ENCODE data around the gene ACTRT3. TPM values are rescaled to one million over a fixed set of nuclear protein-coding genes. Genes with fewer than 3 reads are reported as not detected.

ACTRT3 gene
- polyA plus RNA-seq (ENCODE audit: insufficient read length in 4 of 4): 1 to 10 TPM; 3.6 to 4.9 (median 4.5) TPM

DNA sequence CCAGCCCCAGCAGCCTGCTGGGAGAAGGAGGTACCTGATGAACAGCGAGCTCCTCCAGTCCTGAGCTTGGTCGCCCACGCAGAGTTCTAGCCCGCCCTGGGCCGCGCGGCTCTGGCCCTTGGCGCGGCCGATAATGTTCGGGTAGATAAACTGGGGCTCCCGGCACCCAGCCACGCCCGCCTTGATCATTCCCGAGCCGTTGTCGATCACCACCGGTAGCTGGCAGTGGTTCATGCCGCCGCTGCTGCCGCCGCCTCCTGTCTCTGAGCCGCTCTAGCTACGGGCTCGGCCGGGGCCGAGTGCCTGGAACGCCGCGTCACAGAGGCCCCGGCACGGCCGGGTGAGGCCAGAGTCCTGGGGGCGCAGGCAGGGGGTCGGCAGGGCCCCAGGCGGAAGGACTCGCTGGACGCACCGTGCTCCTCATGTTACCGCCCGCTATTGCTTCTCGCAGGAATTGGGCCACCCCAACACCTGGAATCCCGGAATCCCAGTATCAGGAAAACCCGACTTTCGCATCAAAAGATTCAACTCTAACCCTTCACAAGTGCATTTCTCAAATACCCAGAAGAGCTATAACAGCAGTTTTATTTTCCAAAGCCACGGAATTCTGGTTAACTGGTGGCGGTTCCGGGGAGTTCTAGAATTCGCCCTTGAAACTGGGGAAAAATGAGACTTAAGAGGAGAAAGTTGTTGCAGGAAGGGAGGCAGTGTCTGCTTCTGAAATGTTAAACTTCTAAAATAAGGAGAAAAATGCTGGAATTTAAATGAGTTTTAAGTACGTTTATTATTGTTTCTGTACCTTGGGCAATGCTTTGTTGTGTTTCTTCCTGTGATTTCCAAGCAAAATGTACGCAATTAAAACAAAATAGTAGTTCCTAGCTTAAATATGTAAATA lies at the start of gene ACTRT3:
Gene ACTRT3 (minus strand): TSS at position 275 of the 895 bp plus-strand sequence. CDS start 41 bp downstream, at position 234.
- DNase-seq (ENCODE audit: low read depth in 4 of 4, low spot score in 2 of 4): peak; percentile 57 to 75 (median 66)

DNA sequence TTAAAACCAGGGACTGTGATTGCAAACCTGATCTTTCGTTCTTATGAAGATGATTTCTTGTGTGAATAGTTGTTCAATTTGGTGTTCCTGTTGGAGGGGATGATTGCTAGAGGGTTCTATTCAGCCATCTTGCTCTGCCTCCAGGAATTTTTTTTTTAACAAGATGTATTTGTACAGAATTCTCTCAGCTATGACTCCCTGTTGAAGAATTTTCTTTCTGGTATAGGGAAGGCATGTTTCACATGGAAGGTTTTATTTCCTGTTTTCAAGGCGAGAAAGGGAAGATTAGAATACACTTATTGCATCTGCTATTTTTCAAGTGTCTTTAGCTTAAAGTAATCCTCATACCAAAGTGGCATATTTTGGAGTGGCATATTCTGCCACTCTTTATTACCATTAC lies 49.0 kb upstream of the ACTRT3 start:
- DNase-seq (ENCODE audit: low read depth in 4 of 4, low spot score in 2 of 4): no peak

DNA sequence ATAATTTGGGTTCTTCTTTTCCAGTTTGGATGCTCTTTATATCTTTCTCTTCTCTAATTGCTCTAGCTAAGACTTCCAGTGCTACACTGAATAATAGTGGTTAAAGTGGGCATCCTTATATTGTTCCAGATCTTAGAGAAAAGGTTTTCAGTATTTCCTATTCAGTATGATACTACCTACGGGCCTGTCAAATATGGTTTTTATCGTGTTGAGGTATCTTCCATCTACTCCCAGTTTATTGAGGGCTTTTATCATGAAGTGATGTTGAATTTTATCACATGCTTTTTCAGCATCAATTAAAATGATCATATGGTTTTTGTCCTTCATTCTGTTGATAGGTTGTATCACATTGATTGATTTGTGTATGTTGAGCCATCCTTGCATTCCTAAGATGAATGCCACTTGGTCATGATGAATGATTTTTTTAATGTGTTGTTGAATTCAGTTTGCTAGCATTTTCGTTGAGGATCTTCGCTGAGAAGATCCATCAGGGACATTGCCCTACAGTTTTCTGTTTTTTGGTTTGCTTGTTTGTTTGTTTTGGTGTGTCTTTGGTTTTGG lies 46.3 kb upstream of the ACTRT3 start:
- DNase-seq (ENCODE audit: low read depth in 4 of 4, low spot score in 2 of 4): no peak

DNA sequence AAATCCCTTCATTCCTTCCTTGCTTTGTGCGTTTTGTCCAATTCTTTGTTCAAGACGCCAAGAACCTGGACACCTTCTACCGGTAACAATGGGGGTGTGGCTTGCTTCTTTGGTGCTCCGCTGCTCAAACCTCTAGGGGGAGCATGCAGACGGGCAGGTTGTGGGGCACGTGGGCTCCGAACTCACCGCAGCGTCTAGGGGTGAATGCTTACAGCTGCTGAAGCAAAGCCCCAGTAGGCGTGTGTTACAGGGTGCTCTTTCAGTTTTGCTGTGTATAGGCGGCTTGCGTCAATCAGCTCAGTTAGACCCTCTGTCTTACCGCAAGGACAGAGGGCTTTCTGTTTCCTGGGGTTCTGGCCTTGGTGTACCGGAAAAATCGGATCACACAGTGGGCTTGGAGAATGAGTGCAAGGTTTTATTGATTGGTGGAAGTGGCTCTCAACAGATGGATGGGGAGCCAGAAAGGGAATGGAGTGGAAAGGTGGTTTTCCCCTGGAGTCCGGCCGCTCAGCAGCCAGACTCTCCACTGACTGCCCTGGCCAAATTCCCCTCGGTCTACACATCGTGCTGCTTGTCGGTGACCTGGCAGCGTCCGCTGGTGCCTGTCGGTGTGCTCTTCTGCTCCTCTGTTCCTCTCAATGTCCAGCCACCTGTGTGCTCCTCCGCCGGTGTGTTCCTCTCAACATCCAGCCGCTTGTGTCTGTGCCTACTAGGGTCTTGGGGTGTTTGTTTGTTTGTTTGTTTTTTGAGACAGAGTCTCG lies 44.6 kb upstream of the ACTRT3 start:
- no peak for DNase-seq (ENCODE audit: low read depth in 4 of 4, low spot score in 2 of 4)

DNA sequence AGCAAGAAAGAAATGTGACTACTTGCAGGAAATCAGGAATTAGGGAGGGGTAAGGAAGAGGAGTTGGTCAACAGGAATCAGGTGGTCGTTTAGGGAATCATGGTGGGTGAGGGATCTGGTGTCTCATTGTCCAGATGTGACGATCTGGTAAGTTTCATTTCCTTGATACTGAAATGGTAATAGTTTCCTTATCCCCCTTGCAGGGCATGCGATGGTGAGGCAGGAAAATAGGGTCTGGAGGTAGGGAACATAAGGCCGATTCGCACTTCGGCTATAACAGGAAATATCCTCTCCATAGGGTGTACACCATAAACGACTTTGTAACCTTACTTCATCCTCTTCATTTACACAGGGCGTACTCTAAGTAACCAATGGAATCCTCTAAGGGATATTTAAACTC lies 43.9 kb upstream of the ACTRT3 start:
- no peak for DNase-seq (ENCODE audit: low read depth in 4 of 4, low spot score in 2 of 4)

DNA sequence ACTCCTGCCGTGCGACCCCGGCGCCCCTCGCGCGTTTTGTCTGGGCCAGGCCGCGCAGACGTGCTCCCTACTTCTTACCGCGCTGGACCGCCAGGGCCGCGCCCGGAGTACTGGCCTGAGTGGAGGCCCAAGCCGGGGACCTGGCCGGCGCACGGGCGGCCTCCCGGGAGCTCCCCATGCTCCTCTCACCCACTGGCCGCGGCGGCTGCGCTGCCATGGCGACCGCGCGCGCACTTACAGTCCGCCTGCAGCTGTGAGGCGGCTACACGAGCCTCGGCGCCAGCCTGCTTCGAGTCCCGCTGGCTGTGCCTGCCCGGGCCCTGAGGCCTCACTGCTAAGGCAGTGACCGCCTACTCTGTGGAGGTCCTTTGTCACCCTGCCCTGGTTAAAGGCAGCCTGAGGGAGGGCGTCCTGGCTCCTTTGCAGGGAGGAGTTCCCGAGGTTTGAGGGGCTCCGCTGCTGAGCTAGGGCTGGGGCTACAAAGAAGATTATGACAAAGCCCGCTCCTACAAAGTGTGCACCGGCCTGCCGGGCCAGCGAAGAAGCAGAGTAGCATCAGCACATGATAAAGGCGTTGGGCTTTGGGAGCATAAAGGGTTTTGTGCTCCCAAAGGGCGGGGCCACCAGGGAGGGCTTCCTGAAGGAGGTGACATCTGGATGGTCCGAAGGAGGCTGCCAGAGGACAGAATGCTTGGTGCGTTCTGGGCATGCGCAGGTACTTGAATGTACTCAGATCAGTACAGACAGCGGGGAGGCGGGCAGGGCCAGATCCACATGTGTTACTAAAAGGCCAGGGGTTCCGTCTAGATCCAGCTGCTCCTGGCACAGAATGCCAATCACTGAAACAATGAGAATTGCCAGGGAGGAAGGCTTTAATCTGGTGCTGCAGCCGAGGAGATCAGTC lies 43.2 kb upstream of the ACTRT3 start, which contains the start of the genes LRRC34 and LRRIQ4:
Gene LRRC34 (minus strand): TSS at position 573 of the 904 bp plus-strand sequence. CDS start 356 bp downstream, at position 217.
Gene LRRIQ4 (plus strand): TSS at position 539 of the 904 bp plus-strand sequence. CDS start 9,052 bp downstream, outside the sequence.
- peak; percentile 54 to 58 (median 58) for DNase-seq (ENCODE audit: low read depth in 4 of 4, low spot score in 2 of 4)

DNA sequence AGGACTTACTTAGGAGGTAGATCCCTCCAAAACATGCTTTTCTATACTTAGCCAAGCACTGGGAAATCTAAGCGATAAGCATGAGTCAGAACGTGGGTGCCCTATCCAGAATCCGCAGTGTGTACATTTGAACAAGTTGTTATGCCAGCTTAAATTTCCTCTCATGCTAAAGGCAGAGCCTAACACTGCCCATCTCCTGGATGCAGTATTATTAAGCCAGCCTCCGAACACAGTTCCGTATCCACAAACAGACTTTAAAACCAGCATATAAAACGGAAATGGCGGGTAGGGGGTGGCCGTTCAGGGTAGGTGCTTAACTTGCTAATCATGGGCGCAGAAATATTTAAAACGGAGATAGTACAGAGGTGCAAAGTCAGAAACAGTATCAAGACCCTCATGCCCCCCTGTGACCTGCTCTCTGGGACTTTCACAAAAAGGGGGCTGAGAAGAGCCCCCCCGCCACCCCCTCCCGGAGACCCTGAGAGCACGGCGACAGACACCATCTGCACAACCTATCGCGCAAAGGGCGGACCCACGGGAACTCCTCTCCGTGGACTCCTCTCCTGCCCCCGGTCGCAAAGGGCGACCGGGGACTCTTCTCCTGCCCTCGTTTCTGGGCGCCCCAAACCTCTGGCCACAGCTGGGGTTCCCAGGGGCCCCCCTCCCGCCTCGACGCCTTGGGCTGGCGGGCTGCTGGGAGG lies 42.4 kb upstream of the ACTRT3 start:
- DNase-seq (ENCODE audit: low read depth in 4 of 4, low spot score in 2 of 4): peak; percentile 24 to 58 (median 41)

DNA sequence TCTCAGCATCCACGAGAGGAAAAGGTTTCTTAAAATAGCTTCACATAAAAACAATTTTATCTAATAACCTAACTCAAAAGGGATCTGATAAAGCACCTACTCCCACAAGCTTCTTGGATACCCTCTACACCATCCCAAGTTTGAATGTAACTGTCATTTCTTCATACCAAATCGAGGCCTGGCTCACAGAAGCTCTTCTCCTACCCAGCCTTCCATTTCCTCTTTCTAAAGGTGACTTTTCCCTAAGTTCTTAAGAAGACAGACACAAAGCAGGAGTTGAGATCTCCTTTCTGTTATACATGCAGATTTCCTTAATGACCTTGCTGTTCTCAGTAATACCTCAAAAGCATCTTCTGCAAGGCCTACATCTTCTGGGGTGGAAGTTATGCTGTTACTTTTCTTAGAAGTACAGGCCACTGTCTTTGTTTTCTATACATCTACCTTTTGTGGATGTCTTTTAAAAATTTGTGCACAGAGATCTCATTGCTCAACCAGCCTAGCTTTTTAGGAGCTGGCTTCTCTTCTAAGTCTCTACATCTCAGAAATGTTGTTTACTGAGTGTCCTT lies 40.0 kb upstream of the ACTRT3 start:
- DNase-seq (ENCODE audit: low read depth in 4 of 4, low spot score in 2 of 4): no peak

DNA sequence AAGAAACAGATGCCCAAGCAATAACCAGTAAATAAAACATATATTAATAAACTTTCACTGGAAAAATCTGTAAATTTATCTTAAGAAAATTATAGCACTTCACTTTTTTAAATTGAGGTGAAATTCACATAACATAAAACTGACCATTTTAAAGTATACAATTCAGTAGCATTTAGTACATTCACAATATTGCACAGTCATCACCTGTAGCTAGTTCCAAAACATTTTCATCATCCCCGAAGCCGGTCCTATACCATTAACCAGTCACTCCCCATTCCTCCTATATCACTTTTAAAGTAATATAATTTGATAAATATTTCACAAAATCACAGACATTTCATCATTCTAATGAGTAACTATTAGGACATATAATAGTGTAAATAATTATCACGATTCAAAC lies 35.3 kb upstream of the ACTRT3 start:
- no peak for DNase-seq (ENCODE audit: low read depth in 4 of 4, low spot score in 2 of 4)

DNA sequence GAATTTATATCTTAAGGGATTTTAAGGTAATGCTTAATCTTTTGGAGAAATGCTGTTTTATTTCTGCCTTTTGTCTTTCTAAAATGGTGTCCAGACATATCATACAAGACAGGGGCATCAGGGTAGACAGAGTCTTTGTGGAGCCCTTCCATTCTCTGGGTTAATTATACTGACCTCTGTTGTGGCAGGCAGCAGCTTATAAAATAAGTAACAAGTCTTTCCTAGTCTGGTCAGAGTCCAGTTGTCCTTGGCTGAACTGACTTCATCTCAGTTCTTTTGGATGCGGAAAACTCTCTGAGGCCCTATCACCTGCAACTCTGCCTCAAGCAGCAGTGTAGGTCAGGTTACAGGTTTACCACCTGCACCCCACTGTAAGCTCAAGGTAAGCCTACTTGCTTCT lies 23.0 kb upstream of the ACTRT3 start:
- DNase-seq (ENCODE audit: low read depth in 4 of 4, low spot score in 2 of 4): no peak

DNA sequence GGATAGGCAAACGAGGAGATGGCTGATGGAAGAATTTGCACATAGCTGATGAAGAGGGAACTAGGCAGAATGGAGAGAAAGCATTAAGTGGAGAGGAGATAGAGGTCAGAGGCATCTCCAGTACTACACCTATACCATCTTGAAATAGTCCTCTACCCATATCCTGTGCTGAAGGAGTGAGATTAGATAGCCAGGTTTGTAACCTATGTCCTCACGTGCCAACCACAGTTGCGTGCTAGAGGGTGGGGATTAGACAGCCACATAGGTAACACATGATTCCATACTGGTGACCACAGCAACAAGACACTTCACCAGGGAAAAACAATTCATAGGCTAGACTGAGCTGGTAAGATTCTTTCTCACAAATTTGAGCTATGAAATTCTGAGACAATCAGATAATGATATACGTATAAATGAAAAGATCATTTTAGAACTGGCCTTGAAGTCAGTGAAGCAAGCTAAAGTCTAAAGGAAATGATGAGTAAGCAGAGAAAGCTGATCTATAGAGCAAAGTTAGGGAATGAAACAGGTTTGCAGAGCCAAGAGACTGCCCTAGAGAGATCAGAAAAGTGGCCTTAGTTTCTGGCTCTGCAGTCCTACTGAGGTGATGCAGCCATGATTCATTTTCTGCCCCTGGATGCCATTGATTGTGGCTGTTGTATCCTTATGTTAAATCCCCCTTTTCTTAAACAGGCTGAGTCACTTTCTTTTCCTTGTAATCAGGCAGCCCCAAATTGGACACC lies 21.5 kb upstream of the ACTRT3 start:
- DNase-seq (ENCODE audit: low read depth in 4 of 4, low spot score in 2 of 4): no peak

DNA sequence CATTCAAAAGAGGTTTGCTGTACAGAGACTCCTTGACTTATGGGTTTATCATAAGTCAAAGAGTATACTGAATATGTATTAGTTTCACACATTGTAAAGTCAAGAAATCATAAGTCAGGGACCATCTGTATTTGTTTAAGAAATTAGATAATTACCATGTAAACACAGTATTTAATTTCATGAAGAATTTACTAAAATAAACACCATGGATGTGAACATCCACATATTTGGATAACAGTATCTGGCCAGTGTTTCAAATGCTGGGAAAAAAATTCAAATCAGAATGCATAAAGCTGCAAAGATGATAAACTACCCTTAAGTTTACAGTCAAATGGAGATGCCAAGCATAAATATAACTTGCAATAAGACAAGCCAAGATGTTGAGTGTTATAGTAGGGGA lies 20.9 kb upstream of the ACTRT3 start:
- no peak for DNase-seq (ENCODE audit: low read depth in 4 of 4, low spot score in 2 of 4)

DNA sequence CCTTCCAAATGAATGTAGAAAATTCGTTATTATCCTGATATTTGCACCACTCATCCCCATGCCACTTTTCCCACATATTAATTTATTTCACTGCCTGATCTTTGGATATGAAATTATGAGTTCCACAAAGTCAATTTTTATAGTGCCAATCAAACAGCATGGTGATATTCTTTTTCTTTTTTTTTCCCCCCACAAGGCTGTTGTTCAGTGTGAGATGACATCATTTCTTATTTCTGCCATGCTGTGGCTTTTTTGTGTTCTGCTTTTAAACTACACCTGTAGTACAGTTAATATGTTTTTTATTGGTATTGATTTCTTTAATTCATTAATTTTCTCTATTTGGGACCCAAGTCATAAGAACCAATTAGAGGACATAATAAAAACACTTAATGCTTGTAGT lies 18.4 kb upstream of the ACTRT3 start:
- DNase-seq (ENCODE audit: low read depth in 4 of 4, low spot score in 2 of 4): no peak

DNA sequence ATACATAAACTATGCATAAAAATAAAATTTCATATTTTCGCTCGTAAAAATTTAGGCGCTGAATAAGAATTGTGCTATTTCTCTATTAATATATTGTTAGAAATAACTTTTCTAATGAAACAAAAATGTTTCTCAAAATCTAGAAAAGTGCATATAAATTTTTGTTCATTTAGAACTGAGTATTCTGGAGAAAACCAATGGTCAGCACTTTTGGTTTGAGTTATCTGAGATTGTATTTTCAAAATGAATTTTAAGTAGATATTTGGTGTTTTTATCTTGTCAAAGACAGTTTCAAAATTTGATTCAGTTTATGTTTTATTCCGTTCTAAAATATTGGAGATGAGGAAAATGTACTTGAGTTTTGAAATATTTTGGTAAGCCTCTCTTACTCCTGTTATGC lies 17.8 kb upstream of the ACTRT3 start:
- no peak for DNase-seq (ENCODE audit: low read depth in 4 of 4, low spot score in 2 of 4)

DNA sequence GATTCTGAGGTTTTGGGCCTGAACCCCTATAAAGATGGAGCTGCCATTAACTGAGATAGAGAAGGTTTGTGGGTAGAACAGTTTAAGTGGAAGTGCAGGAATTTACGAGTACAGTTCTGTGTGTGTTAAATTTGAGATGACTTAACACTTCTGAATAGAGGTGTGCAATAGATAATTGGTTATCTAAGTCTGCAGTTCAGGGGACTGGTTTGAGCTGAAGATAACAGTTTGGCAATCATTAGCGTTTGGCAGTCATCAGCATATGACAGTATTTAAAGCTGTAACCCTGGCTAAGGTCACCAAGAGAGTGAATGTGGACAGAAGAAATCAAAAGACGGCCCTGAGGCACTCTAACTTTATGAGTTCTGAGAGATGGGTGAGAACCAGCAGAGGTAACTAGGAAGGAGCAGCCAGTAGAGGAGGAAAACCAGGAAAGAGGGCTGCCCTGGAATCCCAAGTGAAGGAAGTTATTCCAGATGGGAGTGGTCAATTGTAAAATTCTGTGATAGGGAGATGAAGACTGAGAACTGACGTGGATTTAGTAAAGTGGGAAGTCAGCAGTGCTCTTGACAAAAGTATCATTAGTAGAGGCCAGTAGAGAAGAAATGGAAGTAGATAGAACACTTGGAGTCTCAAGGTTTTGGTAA lies 12.0 kb upstream of the ACTRT3 start:
- no peak for DNase-seq (ENCODE audit: low read depth in 4 of 4, low spot score in 2 of 4)

DNA sequence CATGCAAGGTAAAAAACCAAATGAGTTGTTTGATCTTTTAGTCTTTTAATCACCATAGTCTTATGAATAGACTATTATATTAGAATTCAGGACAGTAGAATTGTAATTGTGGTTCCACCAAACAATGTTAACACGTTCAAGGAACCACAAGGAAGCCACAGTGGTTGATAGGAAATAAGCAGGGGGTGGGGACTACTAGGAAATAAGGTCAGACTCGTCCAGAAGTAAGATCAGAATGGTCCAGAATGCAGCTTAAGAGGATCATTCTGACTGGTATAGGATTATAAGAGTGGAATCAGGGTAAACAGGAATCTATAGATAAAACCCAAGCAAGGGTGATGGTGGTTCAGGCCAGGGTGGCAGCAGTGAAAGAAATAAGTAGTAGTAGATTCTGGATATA lies 11.4 kb upstream of the ACTRT3 start:
- no peak for DNase-seq (ENCODE audit: low read depth in 4 of 4, low spot score in 2 of 4)

DNA sequence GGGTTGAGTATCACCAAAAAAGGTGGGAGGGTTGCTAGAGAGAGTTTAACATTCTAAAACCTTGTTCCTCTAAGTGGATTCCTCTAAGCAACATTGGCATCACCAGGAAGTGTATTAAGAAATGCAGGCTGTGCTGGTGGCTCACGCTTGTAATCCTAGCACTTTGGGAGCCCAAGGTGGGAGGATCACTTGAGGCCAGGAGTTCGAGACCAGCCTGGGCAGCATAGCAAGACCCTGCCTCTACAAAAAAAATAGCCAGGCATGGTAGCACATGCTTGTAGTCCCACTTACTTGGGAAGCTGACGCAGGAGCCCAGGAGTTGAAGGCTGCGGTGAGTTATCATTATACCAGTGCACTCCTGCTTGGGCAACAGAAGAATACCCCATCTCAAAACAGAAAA lies 8.5 kb upstream of the ACTRT3 start:
- DNase-seq (ENCODE audit: low read depth in 4 of 4, low spot score in 2 of 4): no peak

DNA sequence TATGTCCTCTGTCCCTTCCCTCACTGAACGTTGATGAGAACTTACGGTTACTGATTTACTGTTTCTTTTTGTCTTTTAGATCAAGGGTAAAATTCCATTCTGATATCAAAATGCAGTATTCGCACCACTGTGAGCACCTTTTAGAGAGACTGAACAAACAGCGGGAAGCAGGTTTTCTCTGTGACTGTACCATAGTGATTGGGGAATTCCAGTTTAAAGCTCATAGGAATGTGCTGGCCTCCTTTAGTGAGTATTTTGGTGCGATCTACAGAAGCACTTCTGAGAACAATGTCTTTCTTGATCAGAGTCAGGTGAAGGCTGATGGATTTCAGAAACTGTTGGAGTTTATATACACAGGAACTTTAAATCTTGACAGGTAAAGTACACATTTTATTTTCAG lies 4.8 kb upstream of the ACTRT3 start:
- no peak for DNase-seq (ENCODE audit: low read depth in 4 of 4, low spot score in 2 of 4)

All from left renal cortex interstitium (tissue), 4 donors.